ENCODE data around the gene ALDOA.

The ALDOA gene

DNA sequence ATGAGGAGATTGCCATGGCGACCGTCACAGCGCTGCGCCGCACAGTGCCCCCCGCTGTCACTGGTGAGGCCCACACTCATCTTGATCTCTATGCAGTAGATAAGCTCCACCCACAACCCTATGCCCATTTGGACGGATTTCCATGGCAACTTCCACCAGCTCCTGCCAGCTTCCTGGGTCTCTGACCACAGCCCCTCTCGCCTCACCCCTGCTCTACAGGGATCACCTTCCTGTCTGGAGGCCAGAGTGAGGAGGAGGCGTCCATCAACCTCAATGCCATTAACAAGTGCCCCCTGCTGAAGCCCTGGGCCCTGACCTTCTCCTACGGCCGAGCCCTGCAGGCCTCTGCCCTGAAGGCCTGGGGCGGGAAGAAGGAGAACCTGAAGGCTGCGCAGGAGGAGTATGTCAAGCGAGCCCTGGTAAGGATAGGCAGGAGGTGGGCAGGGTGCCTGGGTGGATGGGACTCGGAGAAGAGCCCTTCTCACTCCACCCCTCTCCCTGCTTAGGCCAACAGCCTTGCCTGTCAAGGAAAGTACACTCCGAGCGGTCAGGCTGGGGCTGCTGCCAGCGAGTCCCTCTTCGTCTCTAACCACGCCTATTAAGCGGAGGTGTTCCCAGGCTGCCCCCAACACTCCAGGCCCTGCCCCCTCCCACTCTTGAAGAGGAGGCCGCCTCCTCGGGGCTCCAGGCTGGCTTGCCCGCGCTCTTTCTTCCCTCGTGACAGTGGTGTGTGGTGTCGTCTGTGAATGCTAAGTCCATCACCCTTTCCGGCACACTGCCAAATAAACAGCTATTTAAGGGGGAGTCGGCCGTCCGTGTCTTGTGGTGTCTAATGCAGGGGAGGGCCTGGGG is 4.3 kb downstream of the ALDOA start:
- DNase-seq (ENCODE audit: low read depth): no peak

DNA sequence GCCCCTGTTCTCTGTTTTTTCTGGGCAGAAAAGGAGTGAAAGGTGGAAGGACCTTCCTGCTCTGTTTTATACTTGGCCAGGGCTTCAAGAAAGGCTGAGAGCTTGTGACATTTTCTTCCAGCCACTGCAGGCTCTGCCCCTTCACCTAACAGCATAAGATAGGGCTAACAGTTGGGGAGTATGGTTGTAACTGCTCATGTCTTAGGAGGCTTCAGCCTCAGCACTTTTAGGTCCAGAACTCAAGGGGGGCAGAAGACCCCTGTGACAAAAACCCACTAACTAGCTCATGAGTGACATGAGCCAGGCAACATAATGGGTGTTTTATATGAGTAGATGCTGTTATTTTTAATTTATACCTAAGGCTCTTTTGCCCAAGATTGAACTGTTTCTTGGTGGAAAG is 4.9 kb downstream of the ALDOA start:
- no peak for DNase-seq (ENCODE audit: low read depth)

GRCh38 chr16:30075503-30076275 is 10.1 kb downstream of the ALDOA start, which contains the start of gene PPP4C:
Gene PPP4C, plus strand, starts transcription at chr16:30075994. Its CDS starts 384 bp downstream, at chr16:30076378.
- peak; percentile 94 for DNase-seq (ENCODE audit: low read depth)

- peak; percentile 44 for DNase-seq (ENCODE audit: low read depth)
These were observed 10.8 kb downstream of the ALDOA start for GRCh38 chr16:30076276-30076791.

DNA sequence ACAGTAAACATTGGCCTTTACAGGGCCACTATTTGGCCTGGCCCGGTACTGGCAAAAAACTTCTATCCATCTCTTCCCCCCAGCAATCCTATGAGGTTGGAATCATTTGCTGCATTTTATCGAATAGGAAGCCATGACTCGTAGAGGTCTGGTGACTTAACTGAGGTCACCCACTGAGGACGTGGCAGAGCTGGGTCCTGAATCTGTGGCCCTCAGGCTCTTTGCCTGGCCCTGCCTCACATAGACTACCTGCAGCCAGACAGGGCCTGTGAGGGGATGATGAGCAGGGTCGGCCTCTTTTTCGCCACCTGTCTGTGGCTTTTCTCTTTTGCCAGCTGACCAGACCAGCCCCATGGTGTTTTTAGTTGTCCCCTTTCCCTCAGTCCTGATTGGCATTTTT is 12.1 kb downstream of the ALDOA start:
- DNase-seq (ENCODE audit: low read depth): peak; percentile 60

GRCh38 chr16:30078744-30079143 is 13.2 kb downstream of the ALDOA start:
- DNase-seq (ENCODE audit: low read depth): no peak

- DNase-seq (ENCODE audit: low read depth): no peak
These were observed 13.9 kb downstream of the ALDOA start for GRCh38 chr16:30079480-30079879.

DNA sequence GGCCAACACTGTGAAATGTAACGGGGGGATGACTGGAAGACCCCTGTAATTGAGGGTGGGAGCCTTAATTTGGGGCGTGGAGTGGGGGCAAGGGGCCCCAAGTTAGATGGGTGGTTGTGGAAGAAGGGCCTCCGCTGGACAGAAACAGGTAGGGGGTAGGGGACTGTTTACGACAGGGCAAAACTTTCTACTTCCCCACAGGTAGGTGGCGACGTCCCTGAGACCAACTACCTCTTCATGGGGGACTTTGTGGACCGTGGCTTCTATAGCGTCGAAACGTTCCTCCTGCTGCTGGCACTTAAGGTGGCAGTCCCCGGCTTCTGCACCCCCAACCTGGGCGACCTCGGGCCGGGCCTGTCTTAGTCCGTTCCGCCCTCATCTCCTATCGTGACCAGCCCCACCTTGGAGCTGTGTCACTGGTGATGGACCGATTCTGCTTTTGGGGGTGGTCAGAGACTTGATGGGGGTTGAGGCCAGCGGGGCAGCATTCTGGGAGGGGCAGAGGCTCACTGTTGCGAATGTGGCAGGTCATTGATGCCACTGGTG is 17.1 kb downstream of the ALDOA start:
- DNase-seq (ENCODE audit: low read depth): no peak

GRCh38 chr16:30083216-30084055 is 17.9 kb downstream of the ALDOA start:
- DNase-seq (ENCODE audit: low read depth): no peak

- no peak for DNase-seq (ENCODE audit: low read depth)
These were observed 18.7 kb downstream of the ALDOA start for GRCh38 chr16:30084096-30084815.

DNA sequence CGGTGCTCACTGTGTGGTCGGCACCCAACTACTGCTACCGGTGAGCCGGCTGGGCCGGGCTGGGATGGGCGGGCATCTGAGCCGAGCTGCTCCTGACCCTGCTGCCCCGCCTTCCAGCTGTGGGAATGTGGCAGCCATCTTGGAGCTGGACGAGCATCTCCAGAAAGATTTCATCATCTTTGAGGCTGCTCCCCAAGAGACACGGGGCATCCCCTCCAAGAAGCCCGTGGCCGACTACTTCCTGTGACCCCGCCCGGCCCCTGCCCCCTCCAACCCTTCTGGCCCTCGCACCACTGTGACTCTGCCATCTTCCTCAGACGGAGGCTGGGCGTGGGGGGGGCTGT is 19.2 kb downstream of the ALDOA start:
- no peak for DNase-seq (ENCODE audit: low read depth)

- DNase-seq (ENCODE audit: low read depth): no peak
These were observed 19.7 kb downstream of the ALDOA start for GRCh38 chr16:30085247-30085646.

- DNase-seq (ENCODE audit: low read depth): no peak
These were observed 20.3 kb downstream of the ALDOA start for GRCh38 chr16:30085820-30086219.

- no peak for DNase-seq (ENCODE audit: low read depth)
These were observed 21.0 kb downstream of the ALDOA start for GRCh38 chr16:30086291-30087140.

DNA sequence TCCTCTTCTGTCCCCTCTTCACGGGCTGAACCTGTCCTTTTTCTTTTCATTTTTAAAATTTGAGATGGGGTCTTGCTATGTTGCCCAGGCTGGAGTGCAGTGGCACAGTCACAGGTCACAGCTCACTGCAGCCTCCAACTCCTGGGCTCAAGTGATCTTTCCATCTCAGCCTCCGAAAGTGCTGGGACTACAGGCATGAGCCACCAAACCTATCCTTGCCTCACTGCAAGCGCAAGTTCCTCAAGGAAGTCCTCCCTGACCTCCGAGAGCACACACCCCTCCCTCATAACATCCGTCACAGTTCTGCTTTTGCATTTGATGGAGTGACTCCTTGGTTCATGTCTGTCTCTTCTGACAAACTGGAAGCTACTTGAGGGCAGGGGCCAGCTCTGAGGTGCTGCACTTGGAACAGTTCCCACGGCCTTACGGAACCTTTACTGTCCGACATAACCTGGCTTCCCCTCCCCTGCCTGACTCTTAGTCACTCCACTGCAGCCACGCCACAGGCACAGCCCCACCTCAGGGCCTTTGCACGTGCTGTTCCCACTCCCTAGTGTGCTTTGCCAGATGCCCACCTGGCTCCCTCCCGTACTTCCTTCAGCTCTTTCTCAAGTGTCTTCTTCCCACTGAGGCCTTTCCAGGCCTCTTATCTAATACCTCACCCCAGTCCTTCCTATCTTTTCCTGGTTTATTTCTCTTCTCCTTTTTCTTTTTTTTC is 21.8 kb downstream of the ALDOA start:
- no peak for DNase-seq (ENCODE audit: low read depth)

GRCh38 chr16:30088237-30088831 is 22.8 kb downstream of the ALDOA start:
- no peak for DNase-seq (ENCODE audit: low read depth)

GRCh38 chr16:30088832-30089624 is 23.5 kb downstream of the ALDOA start:
- DNase-seq (ENCODE audit: low read depth): no peak

GRCh38 chr16:30090610-30091331 is 25.2 kb downstream of the ALDOA start:
- no peak for DNase-seq (ENCODE audit: low read depth)

All from ELR (cell line).